Measurements from ENCODE around the gene KANTR.

Gene KANTR

DNA sequence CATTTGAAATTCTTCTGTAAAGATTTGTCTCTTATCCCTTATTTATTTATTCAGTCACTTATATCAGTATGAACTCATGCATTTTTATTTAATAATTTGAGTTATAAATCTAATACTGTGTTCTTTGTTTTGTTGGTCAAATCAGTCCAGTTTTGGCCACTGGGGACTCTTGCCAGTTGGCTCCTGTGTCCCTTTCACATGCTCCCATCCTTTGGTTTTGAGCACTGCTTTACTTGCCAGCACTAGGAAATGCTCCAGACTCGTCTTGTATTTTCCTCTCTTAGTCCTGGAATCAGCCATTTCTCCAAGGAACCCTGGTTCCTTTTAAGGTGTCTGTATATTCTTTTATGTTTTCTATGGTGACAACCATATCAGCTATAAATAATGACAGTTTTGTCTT, 28.1 kb downstream of the KANTR start:
- Mint-ChIP-seq H3K27ac (no peak overlapping the region), H3K9me3 (peaks cover 14% of the 10 kb centered on the region), H3K36me3 (ENCODE audit: low read depth) (peaks cover 19% of the 10 kb centered on the region), H3K4me1 (no peaks in the 10 kb centered on the region), H3K4me3 (no peak overlapping the region), H3K27me3 (ENCODE audit: low read depth) (no peaks in the 10 kb centered on the region)
- TF ChIP-seq, protein P1, sequence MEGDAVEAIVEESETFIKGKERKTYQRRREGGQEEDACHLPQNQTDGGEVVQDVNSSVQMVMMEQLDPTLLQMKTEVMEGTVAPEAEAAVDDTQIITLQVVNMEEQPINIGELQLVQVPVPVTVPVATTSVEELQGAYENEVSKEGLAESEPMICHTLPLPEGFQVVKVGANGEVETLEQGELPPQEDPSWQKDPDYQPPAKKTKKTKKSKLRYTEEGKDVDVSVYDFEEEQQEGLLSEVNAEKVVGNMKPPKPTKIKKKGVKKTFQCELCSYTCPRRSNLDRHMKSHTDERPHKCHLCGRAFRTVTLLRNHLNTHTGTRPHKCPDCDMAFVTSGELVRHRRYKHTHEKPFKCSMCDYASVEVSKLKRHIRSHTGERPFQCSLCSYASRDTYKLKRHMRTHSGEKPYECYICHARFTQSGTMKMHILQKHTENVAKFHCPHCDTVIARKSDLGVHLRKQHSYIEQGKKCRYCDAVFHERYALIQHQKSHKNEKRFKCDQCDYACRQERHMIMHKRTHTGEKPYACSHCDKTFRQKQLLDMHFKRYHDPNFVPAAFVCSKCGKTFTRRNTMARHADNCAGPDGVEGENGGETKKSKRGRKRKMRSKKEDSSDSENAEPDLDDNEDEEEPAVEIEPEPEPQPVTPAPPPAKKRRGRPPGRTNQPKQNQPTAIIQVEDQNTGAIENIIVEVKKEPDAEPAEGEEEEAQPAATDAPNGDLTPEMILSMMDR (IDR thresholded peaks at IDR 0.05; ENCODE audit: unreplicated experiment in 3 of 3), result no peak

GRCh38 chrX:53125506-53125905, 31.6 kb downstream of the KANTR start:
- peaks cover 16% of the 10 kb centered on the region for H3K36me3 Mint-ChIP-seq (ENCODE audit: low read depth)
- TF ChIP-seq, protein P1 (IDR thresholded peaks at IDR 0.05; ENCODE audit: unreplicated experiment in 3 of 3), result no peak
- H3K4me3 Mint-ChIP-seq, result no peak overlapping the region
- peaks cover 14% of the 10 kb centered on the region for H3K9me3 Mint-ChIP-seq
- no peak overlapping the region for H3K27ac Mint-ChIP-seq
- no peaks in the 10 kb centered on the region for H3K27me3 Mint-ChIP-seq (ENCODE audit: low read depth)
- no peaks in the 10 kb centered on the region for H3K4me1 Mint-ChIP-seq

DNA sequence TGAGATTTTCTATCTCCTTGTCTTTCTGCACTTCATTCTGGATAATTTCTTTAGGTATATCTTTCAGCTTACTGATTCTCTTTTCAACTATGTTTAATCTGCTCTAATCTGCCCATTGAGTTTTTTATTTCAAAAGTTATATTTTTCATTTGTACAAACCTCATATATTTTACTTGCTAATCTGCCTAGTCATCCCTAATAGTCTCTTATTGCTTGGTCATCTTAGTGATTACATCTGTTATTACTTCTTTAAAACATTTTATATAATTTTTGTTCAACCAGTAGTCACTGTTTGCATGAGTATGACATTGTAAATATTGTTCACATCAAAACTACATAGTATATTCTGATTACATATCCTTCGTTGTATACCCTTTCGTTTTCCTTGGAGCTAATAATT, 32.4 kb downstream of the KANTR start:
- H3K36me3 Mint-ChIP-seq (ENCODE audit: low read depth), result peaks cover 16% of the 10 kb centered on the region
- H3K4me1 Mint-ChIP-seq, result no peaks in the 10 kb centered on the region
- H3K27me3 Mint-ChIP-seq (ENCODE audit: low read depth), result no peaks in the 10 kb centered on the region
- no peak overlapping the region for H3K4me3 Mint-ChIP-seq
- peaks cover 14% of the 10 kb centered on the region for H3K9me3 Mint-ChIP-seq
- no peak overlapping the region for H3K27ac Mint-ChIP-seq
- TF ChIP-seq, protein P1 (IDR thresholded peaks at IDR 0.05; ENCODE audit: unreplicated experiment in 3 of 3), result no peak

DNA sequence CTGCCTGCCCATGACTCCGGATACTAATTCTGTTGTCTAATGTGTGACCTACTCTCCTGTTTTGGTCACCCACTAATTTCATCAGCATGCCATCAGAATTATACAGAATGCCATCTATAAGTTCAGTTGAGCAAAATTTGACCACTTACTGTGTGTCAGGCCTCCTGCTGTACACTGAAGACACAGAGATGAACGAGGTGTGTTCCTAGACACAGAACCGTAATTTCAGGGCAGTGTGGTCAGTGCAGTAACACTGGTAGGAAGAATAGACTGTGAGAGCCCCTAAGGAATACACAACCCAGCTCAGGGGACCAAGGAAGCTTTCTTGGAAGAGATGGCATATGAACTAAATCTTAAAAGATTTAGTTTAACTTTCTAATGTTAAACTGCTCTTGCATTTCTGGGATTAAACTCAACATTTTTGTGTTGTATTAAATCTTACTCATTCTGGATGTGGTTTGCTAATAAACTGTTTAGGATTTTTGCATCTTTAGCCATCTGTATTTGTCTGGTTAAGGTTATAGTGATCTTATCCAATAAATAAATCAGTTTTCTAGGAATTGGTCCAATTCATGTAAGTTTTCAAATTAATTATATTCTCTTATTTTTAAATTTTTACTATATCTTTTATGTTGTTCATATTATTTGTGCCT, 34.3 kb downstream of the KANTR start:
- no peaks in the 10 kb centered on the region for H3K27me3 Mint-ChIP-seq (ENCODE audit: low read depth)
- no peaks in the 10 kb centered on the region for H3K4me1 Mint-ChIP-seq
- TF ChIP-seq, protein P1 (IDR thresholded peaks at IDR 0.05; ENCODE audit: unreplicated experiment in 3 of 3), result no peak
- peak overlapping the region in 1 of 3 experiments; percentile 66 for H3K27ac Mint-ChIP-seq
- no peak overlapping the region for H3K4me3 Mint-ChIP-seq
- H3K36me3 Mint-ChIP-seq (ENCODE audit: low read depth), result peaks cover 23% of the 10 kb centered on the region
- peaks cover 14% of the 10 kb centered on the region for H3K9me3 Mint-ChIP-seq

DNA sequence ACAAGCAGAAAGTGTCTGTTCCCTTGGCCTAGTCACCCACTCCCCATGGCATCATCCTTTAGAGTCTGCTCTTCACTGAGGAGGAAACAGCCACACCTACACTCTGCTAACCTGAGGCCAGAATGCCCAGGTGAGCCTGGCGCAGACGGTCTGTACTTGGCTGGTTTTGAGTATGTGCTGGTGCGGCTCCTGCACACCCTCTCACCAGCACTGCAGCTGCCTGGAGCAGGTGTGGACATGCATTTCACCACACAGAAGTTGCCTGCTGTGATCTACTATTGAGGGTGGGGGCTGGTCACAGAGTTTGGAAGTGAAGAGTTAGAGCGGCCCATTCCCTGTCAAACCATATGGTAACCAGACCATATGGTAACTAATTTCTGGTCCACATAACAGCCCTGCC, 39.5 kb downstream of the KANTR start:
- TF ChIP-seq, protein P1 (IDR thresholded peaks at IDR 0.05; ENCODE audit: unreplicated experiment in 3 of 3), result no peak
- Mint-ChIP-seq H3K27me3 (ENCODE audit: low read depth) (no peaks in the 10 kb centered on the region), H3K36me3 (ENCODE audit: low read depth) (peaks cover 18% of the 10 kb centered on the region), H3K9me3 (peaks cover 3% of the 10 kb centered on the region), H3K4me3 (no peak overlapping the region), H3K27ac (no peak overlapping the region), H3K4me1 (peaks cover 12% of the 10 kb centered on the region)

GRCh38 chrX:53135581-53135980, 41.6 kb downstream of the KANTR start:
- H3K27me3 Mint-ChIP-seq (ENCODE audit: low read depth), result no peaks in the 10 kb centered on the region
- H3K9me3 Mint-ChIP-seq, result peaks cover 3% of the 10 kb centered on the region
- H3K4me3 Mint-ChIP-seq, result no peak overlapping the region
- peak overlapping the region in 1 of 3 experiments; percentile 24 for H3K27ac Mint-ChIP-seq
- H3K4me1 Mint-ChIP-seq, result peaks cover 12% of the 10 kb centered on the region
- H3K36me3 Mint-ChIP-seq (ENCODE audit: low read depth), result peaks cover 22% of the 10 kb centered on the region
- TF ChIP-seq, protein P1 (IDR thresholded peaks at IDR 0.05; ENCODE audit: unreplicated experiment in 3 of 3), result no peak
